Ovary (tissue), 3 donors: ENCODE measurements around the gene NPAS3.

ENCODE experiments used
- CTCF ChIP-seq, 3 donors: fragments of 450-650 bp in 2 of 3; fragments of 200-600 bp in 1 of 3; IDR thresholded peaks; one replicate each; pipeline versions ENCODE4 v1.5.1 to v1.8.0; 2016 to 2022; ENCODE audit warnings: antibody characterized with exemption in 3 of 3, mild to moderate bottlenecking in 1 of 3
- POLR2A ChIP-seq: fragments of 450-650 bp; IDR thresholded peaks from one replicate; pipeline ENCODE4 v1.6.1; 2017; ENCODE audit warnings: antibody characterized with exemption, mild to moderate bottlenecking, moderate library complexity
- donor health status: DM: no; HTN: no; CAD: no.

- no peak for TF ChIP-seq CTCF (IDR thresholded peaks at IDR 0.05)
- no peak for TF ChIP-seq POLR2A
Observed at GRCh38 chr14:33554988-33555387, 616.3 kb downstream of the NPAS3 start.
